ENCODE data around the gene ANGPTL2. TPM values are rescaled to one million over a fixed set of nuclear protein-coding genes. Genes with fewer than 3 reads are reported as not detected.

ANGPTL2 gene
- polyA plus RNA-seq, 1 of the 3 experiments (the other 2 are of a cell fraction): 12.3 TPM

DNA sequence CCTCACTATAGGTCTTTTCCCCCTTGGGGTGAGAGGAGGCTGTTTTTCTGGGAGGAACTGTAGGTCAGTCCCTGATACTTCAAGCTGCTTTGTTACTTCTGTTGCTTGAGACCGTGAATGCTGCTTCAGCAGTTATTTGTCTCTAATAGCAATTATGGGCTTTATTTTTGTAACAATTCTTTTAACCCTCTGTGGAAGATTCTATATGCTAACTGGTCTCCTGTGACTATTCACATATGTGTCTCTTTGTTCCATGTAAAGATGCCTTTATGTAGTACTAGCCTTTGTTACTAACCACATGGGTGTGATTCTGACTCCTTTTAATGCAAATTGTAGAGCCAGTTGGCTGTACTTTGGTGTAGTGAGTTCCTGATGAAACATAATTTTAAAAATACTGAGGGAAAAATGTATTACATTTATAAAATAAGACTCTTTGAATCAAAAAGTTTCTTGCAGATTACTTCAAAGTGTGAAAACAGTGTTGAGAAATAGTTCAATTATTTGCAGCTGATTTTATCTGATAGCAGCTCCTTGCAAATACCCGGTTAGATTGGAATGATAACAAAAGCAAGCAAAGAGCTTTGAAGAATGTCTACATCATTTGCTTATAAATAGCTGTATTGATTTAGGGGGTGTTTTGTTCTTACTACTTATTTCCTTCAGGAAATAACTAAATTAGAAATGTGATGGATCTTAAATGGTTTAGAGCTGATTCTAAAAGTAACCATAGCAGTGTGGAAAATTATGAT lies 46.6 kb downstream of the ANGPTL2 start (continued):
- TF ChIP-seq, protein P1, sequence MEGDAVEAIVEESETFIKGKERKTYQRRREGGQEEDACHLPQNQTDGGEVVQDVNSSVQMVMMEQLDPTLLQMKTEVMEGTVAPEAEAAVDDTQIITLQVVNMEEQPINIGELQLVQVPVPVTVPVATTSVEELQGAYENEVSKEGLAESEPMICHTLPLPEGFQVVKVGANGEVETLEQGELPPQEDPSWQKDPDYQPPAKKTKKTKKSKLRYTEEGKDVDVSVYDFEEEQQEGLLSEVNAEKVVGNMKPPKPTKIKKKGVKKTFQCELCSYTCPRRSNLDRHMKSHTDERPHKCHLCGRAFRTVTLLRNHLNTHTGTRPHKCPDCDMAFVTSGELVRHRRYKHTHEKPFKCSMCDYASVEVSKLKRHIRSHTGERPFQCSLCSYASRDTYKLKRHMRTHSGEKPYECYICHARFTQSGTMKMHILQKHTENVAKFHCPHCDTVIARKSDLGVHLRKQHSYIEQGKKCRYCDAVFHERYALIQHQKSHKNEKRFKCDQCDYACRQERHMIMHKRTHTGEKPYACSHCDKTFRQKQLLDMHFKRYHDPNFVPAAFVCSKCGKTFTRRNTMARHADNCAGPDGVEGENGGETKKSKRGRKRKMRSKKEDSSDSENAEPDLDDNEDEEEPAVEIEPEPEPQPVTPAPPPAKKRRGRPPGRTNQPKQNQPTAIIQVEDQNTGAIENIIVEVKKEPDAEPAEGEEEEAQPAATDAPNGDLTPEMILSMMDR (IDR thresholded peaks at IDR 0.05): no peak

DNA sequence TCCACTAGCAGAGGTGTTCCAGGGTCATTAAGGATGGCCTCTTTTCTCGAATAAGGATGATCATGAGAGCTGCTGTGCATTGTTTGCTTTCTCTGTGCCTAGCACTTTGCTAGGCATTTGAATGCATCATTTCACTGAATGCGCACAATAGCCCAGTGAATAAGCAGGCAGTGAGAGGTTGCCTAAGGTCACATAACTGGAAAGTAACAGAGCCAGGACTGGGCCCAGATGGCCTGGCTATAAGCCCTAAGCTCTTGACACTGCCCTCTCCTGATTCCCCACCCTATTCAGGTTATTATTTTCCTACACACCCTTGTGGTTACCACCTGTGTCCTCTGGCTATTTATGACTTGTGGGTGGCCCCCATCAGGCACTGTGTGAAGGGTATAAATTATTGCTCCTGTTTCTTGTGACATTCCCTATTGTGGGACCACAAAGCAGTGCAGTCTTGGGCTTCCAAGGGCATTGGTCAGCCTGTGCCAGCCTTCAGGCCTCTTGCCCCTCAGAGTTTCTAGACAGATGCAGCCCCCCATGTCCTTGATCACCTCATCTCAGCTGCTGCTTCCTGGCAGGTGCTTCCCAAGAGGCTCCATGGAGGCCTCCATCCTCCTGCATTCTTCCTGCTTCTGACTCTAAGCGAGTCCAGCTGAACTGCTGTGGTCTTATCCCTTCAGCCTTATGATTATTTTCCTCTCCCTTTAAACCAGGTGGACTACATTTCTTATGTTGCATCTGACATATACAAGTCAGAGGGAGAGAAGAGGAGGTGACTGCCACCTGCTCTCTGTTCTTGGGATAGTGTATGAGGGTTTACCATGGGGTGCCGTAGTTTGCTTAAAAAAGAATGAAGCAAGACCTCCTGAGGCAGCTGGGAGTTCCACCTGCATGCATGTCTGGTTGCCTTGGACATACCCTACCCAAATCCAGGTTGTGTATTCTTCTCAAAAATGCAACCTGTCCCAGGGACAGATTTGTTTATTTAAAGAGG lies 47.6 kb downstream of the ANGPTL2 start:
- Histone ChIP-seq H3K4me2 (no peak overlapping the region), H3K27me3 (ENCODE audit: insufficient read depth) (no peaks in the 10 kb centered on the region), H3K4me3 (ENCODE audit: low read depth in 2 of 2, low read length in 1 of 2) (no peak overlapping the region), H3F3A (replicated peaks; ENCODE audit: insufficient read depth) (no peaks in the 10 kb centered on the region), H2AFZ (ENCODE audit: low read depth) (no peak overlapping the region), H3K9me2 (no peaks in the 10 kb centered on the region), H4K20me1 (ENCODE audit: insufficient read depth) (no peaks in the 10 kb centered on the region), H3K27ac (ENCODE audit: low read depth in 2 of 2, low read length in 1 of 2) (no peak overlapping the region), H3K9me3 (peaks cover 10% of the 10 kb centered on the region; the same call in 1 of the 2 replicates), H3K36me3 (replicated peaks in 1 of 2; ENCODE audit: control insufficient read depth in 1 of 2, insufficient read depth in 2 of 2, low read length in 1 of 2) (peaks cover 0 to 2% of the 10 kb centered on the region in 2 experiments), H3K4me1 (ENCODE audit: control insufficient read depth in 1 of 2, insufficient read depth in 2 of 2, low read depth in 1 of 2, low read length in 1 of 2) (peaks cover 0 to 8% of the 10 kb centered on the region in 2 experiments; a peak in 1 of 4 replicates), H3K79me2 (ENCODE audit: insufficient read depth) (no peaks in the 10 kb centered on the region), H3K9ac (no peak overlapping the region)
- no peak for DNase-seq
- 91% methylated on average over 4 of the region's 4 CpGs for WGBS (ENCODE audit: low lambda C conversion rate)
- ChIA-PET POLR2A (no interaction called here), CTCF (interaction anchor here (0.6 to 0.7 kb wide), 2 partner anchors 236 to 879 kb away, joined by 3 read pairs; no protein-coding TSS in a partner anchor)
- no peak for TF ChIP-seq RAD21 (IDR thresholded peaks at IDR 0.05; ENCODE audit: low read length)
- TF ChIP-seq, protein P2, sequence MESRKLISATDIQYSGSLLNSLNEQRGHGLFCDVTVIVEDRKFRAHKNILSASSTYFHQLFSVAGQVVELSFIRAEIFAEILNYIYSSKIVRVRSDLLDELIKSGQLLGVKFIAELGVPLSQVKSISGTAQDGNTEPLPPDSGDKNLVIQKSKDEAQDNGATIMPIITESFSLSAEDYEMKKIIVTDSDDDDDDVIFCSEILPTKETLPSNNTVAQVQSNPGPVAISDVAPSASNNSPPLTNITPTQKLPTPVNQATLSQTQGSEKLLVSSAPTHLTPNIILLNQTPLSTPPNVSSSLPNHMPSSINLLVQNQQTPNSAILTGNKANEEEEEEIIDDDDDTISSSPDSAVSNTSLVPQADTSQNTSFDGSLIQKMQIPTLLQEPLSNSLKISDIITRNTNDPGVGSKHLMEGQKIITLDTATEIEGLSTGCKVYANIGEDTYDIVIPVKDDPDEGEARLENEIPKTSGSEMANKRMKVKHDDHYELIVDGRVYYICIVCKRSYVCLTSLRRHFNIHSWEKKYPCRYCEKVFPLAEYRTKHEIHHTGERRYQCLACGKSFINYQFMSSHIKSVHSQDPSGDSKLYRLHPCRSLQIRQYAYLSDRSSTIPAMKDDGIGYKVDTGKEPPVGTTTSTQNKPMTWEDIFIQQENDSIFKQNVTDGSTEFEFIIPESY (IDR thresholded peaks at IDR 0.05; ENCODE audit: borderline replicate concordance, low read depth): no peak
- no peak for TF ChIP-seq RXRA (IDR thresholded peaks at IDR 0.05; ENCODE audit: borderline replicate concordance, low read depth)
- TF ChIP-seq EZH2phosphoT487 (IDR thresholded peaks at IDR 0.05; ENCODE audit: borderline replicate concordance, low read depth): no peak
- TF ChIP-seq NRF1 (IDR thresholded peaks at IDR 0.05; ENCODE audit: low read depth, low read length): no peak
- TF ChIP-seq POLR2AphosphoS5 (IDR thresholded peaks at IDR 0.05; ENCODE audit: low read depth, low read length): no peak
- no peak for TF ChIP-seq ELF1 (IDR thresholded peaks at IDR 0.05)
- TF ChIP-seq NFIC (IDR thresholded peaks at IDR 0.05; ENCODE audit: borderline replicate concordance): no peak

All from SK-N-SH (cell line).